GM12875 (cell line): ENCODE results near the gene C2CD4A.

Experiments used
- H3K4me3 ChIP-seq: one replicate; pipeline ENCODE4 v1.5.1; 2011; ENCODE audit warnings: low read depth, low read length, control low read depth
- TF ChIP-seq, protein P1 (sequence below): IDR thresholded peaks from 2 replicates; pipeline ENCODE4 v1.5.1; 2011; ENCODE audit warnings: low read depth, mild to moderate bottlenecking, control low read depth, inconsistent platforms, low read length, moderate library complexity, borderline replicate concordance; ENCODE audit not compliant: insufficient read depth

The C2CD4A gene

DNA sequence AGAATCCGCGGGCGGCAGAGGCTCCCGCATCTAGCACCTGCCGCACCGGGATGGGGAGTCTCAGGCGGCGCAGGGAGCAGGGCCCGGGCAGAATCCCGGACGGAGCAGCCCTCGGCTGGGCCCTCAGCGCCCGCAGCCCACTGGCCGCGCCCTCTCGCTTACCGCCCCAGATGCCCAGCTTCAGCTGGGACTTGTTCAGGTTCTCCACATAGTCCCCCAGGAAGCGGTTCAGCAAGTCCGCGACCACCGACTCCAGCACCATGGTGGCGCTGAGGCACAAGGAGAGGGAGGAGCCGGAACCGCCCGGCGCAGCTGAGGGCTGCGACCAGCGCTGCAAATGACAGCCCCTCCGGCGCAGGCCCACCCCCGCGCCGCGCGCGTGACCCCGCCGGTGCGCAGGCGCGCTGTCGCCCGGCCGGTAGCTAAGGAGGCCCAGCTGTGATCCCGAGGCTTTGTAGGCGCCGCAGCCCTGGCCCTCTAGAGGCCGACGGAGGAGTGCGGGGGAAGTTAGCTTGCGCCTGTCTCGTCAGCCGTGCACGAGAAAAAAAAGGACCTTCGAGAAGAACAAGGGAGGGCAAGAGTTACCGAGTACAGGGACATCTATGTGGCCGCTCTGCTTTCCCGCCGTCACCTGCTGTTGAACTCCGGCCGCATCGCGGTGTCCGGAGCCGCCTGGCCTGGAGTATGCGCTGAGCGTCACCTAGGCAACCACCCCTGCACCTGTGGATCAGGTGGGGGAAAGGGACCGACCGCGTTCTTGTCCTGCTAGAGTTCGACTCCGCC is 6.5 kb upstream of the C2CD4A start, which contains the start of gene VPS13C:
Gene VPS13C, minus strand, starts transcription at position 335 of the 783 bp plus-strand sequence. Its CDS starts 73 bp downstream, at position 262.
- TF ChIP-seq, protein P1, sequence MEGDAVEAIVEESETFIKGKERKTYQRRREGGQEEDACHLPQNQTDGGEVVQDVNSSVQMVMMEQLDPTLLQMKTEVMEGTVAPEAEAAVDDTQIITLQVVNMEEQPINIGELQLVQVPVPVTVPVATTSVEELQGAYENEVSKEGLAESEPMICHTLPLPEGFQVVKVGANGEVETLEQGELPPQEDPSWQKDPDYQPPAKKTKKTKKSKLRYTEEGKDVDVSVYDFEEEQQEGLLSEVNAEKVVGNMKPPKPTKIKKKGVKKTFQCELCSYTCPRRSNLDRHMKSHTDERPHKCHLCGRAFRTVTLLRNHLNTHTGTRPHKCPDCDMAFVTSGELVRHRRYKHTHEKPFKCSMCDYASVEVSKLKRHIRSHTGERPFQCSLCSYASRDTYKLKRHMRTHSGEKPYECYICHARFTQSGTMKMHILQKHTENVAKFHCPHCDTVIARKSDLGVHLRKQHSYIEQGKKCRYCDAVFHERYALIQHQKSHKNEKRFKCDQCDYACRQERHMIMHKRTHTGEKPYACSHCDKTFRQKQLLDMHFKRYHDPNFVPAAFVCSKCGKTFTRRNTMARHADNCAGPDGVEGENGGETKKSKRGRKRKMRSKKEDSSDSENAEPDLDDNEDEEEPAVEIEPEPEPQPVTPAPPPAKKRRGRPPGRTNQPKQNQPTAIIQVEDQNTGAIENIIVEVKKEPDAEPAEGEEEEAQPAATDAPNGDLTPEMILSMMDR: peak; percentile 85
- H3K4me3 ChIP-seq: peak within 1 kb of the TSS; percentile 69

DNA sequence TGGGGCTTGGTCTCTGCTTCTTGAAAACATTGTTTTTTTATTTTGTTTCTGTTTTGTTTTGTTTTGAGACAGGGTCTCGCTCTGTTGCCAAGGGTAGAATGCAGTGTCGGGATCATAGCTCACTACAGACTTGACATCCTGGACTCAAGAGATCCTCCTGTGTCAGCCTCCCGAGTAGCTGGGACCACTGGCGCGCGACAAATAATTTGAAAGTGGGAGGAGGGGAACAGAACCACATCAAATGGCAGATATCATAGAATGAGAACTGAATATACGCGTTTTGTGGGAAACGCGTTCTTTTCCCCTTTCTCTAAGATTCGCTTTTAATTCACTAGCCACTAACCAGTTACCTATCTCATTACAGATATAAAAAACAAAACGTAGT is 5.9 kb upstream of the C2CD4A start:
- TF ChIP-seq, protein P1: no peak
- peak overlapping the region; percentile 69 for H3K4me3 ChIP-seq

DNA sequence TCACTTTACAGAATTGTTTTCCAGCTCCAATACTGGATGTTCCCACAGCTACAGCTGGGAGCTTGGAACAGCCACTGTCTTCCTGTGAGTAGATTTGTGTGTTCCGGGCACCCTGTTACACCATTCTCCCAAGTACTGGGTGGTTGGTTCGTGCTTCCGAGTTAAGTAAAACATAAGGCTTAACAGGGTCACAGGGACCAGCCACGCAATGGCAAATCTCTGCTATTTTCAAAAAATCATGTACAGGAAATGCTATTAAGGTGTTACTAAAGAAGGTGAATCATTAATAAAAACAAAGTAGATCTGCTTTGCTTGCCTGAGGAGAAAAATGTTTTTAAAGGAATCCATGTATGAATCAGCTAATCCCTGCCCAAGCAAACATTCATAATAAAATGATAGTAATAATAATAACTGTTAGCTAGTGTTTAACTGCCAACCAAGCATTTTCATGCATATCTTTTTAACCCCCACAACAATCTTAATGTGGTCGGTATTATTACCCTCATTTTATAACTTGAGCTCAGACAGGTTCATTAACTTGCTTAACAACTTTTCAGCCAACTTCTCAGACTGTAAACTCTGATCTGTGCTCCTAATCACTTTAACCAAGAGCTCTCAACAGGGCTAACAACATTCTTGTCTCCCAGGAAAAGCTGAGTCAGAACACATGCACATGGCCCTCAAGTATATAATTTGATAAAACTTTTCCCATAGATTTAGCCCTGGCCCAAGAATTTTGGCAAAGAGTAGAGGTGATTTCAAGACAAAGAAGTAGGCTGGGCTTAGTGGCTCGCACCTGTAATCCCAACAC is 2.7 kb upstream of the C2CD4A start:
- TF ChIP-seq, protein P1: no peak
- no peak overlapping the region for H3K4me3 ChIP-seq

DNA sequence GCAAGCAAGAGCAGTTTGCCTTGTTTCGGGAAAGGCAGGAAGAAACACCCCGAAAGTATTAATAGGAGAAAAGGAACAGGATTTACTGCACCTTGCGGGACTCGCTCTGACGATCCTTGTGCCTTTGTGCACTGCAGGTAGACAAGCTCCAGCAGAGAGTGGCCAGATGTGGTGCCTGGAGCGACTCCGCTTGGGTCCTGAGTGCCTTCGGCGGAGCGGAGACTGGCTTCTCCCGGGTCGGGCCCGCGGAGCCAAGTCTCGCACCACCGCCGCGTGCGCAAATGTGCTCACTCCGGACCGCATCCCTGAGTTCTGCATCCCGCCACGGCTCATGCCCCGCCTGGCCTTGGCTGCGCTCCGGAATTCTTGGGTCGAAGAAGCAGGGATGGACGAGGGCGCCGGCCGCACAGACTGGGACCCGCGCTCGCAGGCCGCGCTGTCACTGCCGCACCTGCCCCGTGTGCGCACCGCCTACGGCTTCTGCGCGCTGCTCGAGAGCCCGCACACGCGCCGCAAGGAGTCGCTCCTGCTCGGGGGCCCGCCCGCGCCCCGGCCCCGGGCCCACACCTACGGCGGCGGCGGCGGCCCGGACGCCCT is 769 bp downstream of the C2CD4A start:
- peak overlapping the region; percentile 23 for H3K4me3 ChIP-seq
- TF ChIP-seq, protein P1: no peak

DNA sequence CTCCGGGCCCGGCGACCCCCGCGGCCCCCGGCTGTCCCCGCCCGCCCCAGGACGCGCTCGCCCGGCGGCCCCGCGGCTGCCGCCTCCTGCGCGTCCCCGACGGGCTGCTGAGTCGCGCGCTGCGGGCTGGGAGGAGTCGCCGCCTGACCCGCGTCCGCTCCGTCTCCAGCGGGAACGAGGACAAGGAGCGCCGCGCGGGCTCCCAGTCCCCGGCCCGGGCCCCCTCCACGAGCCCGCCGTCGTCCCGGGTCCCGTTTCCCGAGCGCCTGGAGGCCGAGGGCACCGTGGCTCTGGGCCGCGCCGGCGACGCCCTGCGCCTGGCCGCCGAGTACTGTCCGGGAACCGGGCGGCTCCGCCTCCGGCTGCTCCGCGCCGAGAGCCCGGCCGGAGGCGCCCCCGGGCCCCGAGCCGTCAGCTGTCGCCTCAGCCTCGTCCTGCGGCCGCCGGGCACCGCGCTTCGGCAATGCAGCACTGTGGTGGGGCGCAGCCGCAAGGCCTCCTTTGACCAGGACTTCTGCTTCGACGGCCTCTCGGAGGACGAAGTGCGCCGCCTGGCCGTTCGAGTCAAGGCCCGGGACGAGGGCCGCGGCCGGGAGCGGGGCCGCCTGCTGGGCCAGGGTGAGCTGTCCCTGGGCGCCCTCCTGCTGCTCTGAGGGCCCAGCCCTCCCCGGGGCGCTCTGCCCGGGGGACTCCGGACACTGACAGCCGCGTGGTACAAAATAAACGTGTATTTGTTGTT is 1.5 kb downstream of the C2CD4A start:
- TF ChIP-seq, protein P1: no peak
- peak overlapping the region; percentile 33 for H3K4me3 ChIP-seq

DNA sequence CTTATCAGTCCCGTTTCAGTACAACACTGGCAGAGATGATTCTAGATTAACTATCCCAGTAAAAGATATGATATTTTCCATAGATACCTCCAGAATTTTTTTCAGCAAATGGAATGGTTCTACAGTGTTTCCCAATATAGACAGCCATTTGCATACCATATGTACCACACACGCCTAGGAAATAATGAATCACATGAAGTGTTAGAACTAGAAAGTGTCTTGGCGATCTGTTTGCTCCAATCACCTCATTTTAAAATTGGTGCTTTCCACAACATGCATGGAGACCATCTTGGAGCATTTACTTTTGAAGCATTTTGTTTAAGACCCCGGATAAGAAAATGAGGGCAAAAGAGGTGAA is 2.0 kb downstream of the C2CD4A start:
- H3K4me3 ChIP-seq: no peak overlapping the region
- TF ChIP-seq, protein P1: no peak
